Stimulated activated CD4-positive, alpha-beta T cell treated with anti-CD3 and anti-CD28 coated beads, Interleukin-1b, Interleukin-23, amount 100 ng/mL, for 4 hours (primary cell): ENCODE measurements around the gene LAP3.

ENCODE experiments used
- DNase-seq, 2 donors: peaks; one replicate each; pipeline ENCODE4 v3.0.0-alpha.2; 2020; ENCODE audit warnings: low read depth in 2 of 2

LAP3 gene

GRCh38 chr4:17619416-17620105, 42.6 kb downstream of the LAP3 start:
- DNase-seq = no peak

DNA sequence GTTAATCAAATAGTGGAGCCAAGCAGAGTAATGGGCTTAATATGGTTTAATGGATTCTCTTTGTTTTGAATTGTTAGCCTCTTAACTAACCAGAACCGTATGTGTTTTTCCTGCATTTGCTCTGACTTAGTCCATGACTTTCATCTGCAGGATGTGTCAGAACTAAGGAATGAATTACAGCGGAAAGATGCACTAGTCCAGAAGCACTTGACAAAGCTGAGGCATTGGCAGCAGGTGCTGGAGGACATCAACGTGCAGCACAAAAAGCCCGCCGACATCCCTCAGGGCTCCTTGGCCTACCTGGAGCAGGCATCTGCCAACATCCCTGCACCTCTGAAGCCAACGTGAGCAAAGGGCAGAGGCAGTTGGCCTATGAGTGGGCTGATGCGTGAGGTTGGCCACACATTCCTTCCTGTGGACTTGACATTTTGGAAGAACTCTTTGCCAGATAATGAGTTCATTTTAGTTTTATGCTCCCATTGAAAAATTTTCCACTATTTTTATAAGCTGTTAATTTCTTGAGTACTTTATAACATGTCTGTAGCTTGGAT, 46.5 kb downstream of the LAP3 start:
- no peak for DNase-seq

DNA sequence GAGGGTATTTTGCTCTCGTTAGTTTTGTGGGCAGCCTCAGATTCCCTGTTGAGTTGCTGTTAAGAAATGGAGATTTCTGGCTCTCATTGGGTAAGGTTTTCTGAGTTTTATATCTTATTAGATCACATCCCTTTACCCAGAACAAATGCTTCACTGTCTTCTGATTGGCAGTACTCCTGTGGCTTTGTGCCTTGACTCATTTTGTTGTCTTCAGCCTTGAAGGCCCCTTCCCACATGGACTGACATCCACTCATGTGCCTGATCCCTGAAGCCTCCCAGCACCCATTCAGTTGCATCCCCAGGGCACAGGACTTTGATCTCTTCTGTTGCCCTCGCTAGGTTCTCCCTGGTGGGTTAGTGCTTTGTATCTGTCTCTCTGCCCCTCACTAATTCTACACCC, 47.8 kb downstream of the LAP3 start:
- DNase-seq = no peak

DNA sequence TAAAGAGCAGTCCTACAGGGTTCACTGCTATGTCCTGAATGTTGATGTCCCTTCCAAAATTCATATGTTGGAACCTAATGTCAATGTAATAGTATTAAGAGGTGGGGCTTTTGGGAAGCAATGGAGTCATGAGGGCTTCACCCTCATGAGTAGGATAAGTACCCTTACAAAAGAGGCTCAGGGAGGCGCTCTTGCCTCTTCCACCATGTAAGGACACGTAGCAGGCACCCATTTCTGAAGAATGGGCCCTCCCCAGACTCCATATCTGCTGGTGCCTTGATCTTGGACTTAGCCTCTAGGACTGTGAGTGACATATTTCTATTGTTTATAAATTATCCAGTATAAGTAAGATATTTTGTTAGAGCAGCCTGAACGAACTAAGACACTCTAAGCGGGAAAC, 53.2 kb downstream of the LAP3 start:
- DNase-seq = no peak

DNA sequence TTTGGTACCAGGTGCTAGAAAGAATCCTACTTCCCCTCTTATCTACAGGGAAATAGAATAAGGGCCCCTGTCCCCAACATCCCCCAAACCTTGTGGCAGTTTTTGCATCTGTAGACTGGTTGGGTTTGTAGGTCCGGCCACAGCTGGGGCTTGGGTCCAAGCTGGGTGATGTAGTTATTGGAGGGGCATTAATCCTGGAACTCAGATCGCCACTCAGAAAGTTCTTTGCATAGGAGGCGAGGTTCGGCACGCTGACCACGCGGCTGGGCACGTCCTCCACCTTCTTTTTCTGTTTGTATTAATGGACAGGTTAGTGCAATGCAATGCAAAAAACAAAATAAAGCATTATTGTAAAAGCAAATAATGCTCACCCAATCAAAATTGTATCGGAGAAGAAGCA, 56.6 kb downstream of the LAP3 start:
- DNase-seq = no peak

GRCh38 chr4:17635056-17635455, 58.1 kb downstream of the LAP3 start:
- no peak for DNase-seq

GRCh38 chr4:17636341-17636695, 59.3 kb downstream of the LAP3 start:
- DNase-seq = no peak

- DNase-seq = peak; percentile 58 to 68
These were observed 60.0 kb downstream of the LAP3 start for GRCh38 chr4:17636696-17637622.

GRCh38 chr4:17639136-17639535, 62.1 kb downstream of the LAP3 start:
- no peak for DNase-seq

GRCh38 chr4:17642398-17642783, 65.4 kb downstream of the LAP3 start:
- no peak for DNase-seq

- no peak for DNase-seq
These were observed 69.7 kb downstream of the LAP3 start for GRCh38 chr4:17646693-17647092.

- DNase-seq = no peak
These were observed 70.3 kb downstream of the LAP3 start for GRCh38 chr4:17647176-17647806.

DNA sequence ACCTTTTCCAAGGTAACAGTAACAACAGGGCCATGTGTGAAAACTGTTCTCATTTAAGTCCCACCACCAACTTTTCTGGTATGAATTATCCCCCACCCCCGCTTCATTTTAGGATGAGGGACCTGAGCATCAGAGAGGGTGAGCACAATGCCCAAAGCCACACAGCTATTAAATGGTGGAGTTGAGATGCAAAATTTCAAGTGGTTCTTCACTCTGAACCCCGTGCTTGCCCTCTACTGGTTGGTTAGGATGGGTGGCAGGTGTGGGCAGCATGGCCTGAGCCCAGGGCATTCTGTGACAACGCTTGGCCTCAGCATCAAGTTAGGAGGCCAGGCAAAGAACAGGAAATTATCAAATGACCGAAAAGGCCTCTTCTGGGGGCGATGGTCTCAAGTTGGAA, 70.9 kb downstream of the LAP3 start:
- DNase-seq = no peak

DNA sequence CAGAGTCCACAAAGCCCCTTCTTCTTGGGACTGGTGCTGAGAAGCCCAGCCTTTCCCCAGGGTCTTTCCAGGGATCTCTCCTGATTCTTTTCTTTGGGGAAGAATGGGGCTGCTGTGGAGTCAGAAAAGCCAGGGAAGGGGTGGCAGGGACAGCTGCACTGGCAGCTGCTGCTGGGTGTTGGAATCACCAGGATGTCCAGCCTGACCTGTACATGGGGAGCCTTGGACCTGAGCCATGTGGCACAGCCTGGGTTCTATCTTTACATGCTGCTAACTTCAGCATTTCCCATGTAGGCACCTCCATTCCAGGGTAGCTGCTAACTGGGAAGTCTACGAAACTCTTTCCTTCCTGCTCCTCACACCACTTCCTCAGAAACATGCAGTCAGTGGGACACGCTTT, 73.4 kb downstream of the LAP3 start:
- DNase-seq = no peak

DNA sequence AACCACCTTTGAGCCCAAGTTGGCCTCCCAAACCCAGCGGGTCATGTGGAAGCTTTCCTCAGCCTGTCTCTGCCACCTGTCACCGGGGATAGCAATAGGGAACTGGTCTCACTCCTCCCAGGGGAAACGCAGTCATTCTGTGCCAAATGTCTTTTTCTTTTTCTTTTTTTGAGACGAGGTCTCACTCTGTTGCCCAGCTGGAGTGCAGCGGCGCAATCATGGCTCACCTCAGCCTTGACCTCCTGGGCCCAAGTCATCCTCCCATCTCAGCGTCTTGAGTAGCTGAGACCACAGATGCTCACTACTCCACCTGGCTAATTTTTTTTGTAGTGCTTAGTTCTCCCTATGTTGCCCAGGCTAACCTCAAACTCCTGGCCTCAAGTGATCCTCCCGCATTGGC, 77.7 kb downstream of the LAP3 start:
- DNase-seq = no peak

GRCh38 chr4:17657090-17657489, 80.1 kb downstream of the LAP3 start:
- no peak for DNase-seq
